A549 (cell line): ENCODE data around the gene PRUNE2.

Source experiments
- CEBPB ChIP-seq, 2 experiments: fragments of >200 bp in 1 of 2; sonication (Bioruptor Twin) in 1 of 2; formaldehyde crosslinking in 1 of 2; IDR thresholded peaks; 2 replicates each; pipeline ENCODE4 v1.6.1; 2012 to 2016
- CTCF ChIP-seq: fragments of >200 bp; sonication (Bioruptor Twin); formaldehyde crosslinking; IDR thresholded peaks from 3 replicates; pipeline ENCODE4 v1.5.1; 2016
- JUN ChIP-seq, 2 experiments: fragments of >200 bp; sonication (Bioruptor Twin); formaldehyde crosslinking; IDR thresholded peaks; 2 replicates in 1 of 2; 3 replicates in 1 of 2; pipeline ENCODE4 v1.6.1; 2016 to 2017
- KDM5A ChIP-seq: fragments of 200-600 bp; sonication (generic); IDR thresholded peaks from 2 replicates; pipeline ENCODE4 v1.6.1; 2016; ENCODE audit warnings: antibody characterized with exemption, mild to moderate bottlenecking
- POLR2A ChIP-seq: IDR thresholded peaks from 2 replicates; pipeline ENCODE4 v1.6.1; 2012; ENCODE audit warnings: mild to moderate bottlenecking, low read length

DNA sequence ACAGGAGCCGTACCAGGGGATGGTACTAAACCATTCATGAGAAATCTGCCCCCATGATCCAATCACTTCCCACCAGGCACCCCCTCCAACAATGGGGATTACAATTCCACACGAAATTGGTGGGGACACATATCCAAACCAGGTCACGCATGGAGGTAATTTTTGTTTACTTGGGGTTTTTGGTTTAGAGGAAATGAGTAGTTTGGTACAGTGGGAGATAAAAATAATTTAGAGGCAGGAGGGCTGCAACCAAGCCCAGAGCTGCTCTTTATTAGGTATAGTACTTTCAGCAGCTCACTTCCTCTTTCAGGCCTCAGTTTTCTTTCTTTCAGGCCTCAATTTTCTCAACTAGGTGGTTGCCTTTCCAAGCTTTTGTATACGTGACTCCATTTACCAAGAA lies 23.2 kb downstream of the PRUNE2 start:
- TF ChIP-seq JUN (IDR thresholded peaks at IDR 0.05) (no peak), KDM5A (no peak), CTCF (no peak), CEBPB (IDR thresholded peaks at IDR 0.05) (no peak), POLR2A (no peak)
